ENCODE results near the gene PLEKHA6. TPM values are rescaled to one million over a fixed set of nuclear protein-coding genes. Genes with fewer than 3 reads are reported as not detected.

PLEKHA6 gene
- total and polyA plus RNA-seq, 10 donors, result 0.47 to 6.5 (median 2.7) TPM

GRCh38 chr1:204171751-204172178, 188.0 kb downstream of the PLEKHA6 start:
- TF ChIP-seq POLR2AphosphoS5 (IDR thresholded peaks at IDR 0.05) (no peak), CTCF (IDR thresholded peaks at IDR 0.05 in 8 of 11, conservative IDR thresholded peaks at IDR 0.05 in 3 of 11) (no peak)
- no peaks in the 10 kb centered on the region for H3K36me3 ChIP-seq
- no peaks in the 10 kb centered on the region for H3K4me1 ChIP-seq
- H3K4me3 ChIP-seq, result no peak overlapping the region
- peaks cover 0 to 17% (median 0%) of the 10 kb centered on the region in 7 donors for H3K27me3 ChIP-seq (replicated peaks in 1 of 7)
- H3K27ac ChIP-seq, result no peak overlapping the region
- peaks cover 4 to 59% (median 41%) of the 10 kb centered on the region in 8 donors for H3K9me3 ChIP-seq
- intact Hi-C loops (cut with DNase I; ENCODE audit: low total_unique reads), result no loop called here
- DNase-seq, result no peak
- WGBS, 5 donors, result 36 to 64% (median 45%) methylated on average over 4 of the region's 4 CpGs

- H3K4me3 ChIP-seq, result no peak overlapping the region
- TF ChIP-seq POLR2A (IDR thresholded peaks at IDR 0.05) (no peak), POLR2AphosphoS5 (IDR thresholded peaks at IDR 0.05) (no peak), CTCF (IDR thresholded peaks at IDR 0.05 in 8 of 11, conservative IDR thresholded peaks at IDR 0.05 in 3 of 11) (no peak)
- peak; percentile 11 for DNase-seq
- WGBS, 5 donors, result 63 to 95% (median 79%) methylated on average over 3 of the region's 3 CpGs
- intact Hi-C loops (cut with DNase I; ENCODE audit: low total_unique reads), result no loop called here
- H3K4me1 ChIP-seq, result no peaks in the 10 kb centered on the region
- H3K9me3 ChIP-seq, result peaks cover 4 to 59% (median 41%) of the 10 kb centered on the region in 8 donors
- H3K36me3 ChIP-seq, result no peaks in the 10 kb centered on the region
- H3K27ac ChIP-seq, result no peak overlapping the region
- peaks cover 0 to 21% (median 0%) of the 10 kb centered on the region in 7 donors for H3K27me3 ChIP-seq (replicated peaks in 1 of 7)
These were observed 189.1 kb downstream of the PLEKHA6 start for GRCh38 chr1:204170494-204171155.

- Histone ChIP-seq H3K4me3 (no peak overlapping the region), H3K9me3 (peaks cover 4 to 59% (median 41%) of the 10 kb centered on the region in 8 donors), H3K27me3 (replicated peaks in 1 of 7) (peaks cover 0 to 17% (median 0%) of the 10 kb centered on the region in 7 donors), H3K27ac (no peak overlapping the region), H3K36me3 (no peaks in the 10 kb centered on the region), H3K4me1 (no peaks in the 10 kb centered on the region)
- TF ChIP-seq POLR2AphosphoS5 (IDR thresholded peaks at IDR 0.05), result no peak
- TF ChIP-seq POLR2A (IDR thresholded peaks at IDR 0.05), result no peak
- TF ChIP-seq CTCF (IDR thresholded peaks at IDR 0.05 in 8 of 11, conservative IDR thresholded peaks at IDR 0.05 in 3 of 11), result no peak
- WGBS, 5 donors, result 85 to 96% (median 91%) methylated on average over 4 of the region's 4 CpGs
- DNase-seq, result no peak
- intact Hi-C loops (cut with DNase I; ENCODE audit: low total_unique reads), result no loop called here
These were observed 189.9 kb downstream of the PLEKHA6 start for GRCh38 chr1:204169858-204170257.

Small RNA genes lying within 50 kb of the gene (small RNA-seq; reads per million reads assigned to genes)
- 0 reads per million in 4 donors for gene AL606489.2

Other genes with a start within 250 kb of the PLEKHA6 start
- gene ETNK2, start 207.9 kb downstream of the PLEKHA6 start, total RNA-seq, result 10 to 100 TPM in 2 of 7 donors, 1 to 10 TPM in 5; 4.4 to 20.8 (median 8.6) TPM
- 1 to 10 TPM; 1.9 to 3.8 (median 2.5) TPM for gene ETNK2, start 207.9 kb downstream of the PLEKHA6 start, polyA plus RNA-seq
- under 1 TPM in 1 of 7 donors, not detected in 6; 0.25 TPM for gene REN, start 193.6 kb downstream of the PLEKHA6 start, total RNA-seq
- gene REN, start 193.6 kb downstream of the PLEKHA6 start, polyA plus RNA-seq, result under 1 TPM in 1 of 3 donors, not detected in 2; 0.12 TPM
- not detected for gene KISS1, start 163.4 kb downstream of the PLEKHA6 start, total RNA-seq
- gene KISS1, start 163.4 kb downstream of the PLEKHA6 start, polyA plus RNA-seq, result not detected
- not detected for gene GOLT1A, start 145.9 kb downstream of the PLEKHA6 start, total RNA-seq
- gene GOLT1A, start 145.9 kb downstream of the PLEKHA6 start, polyA plus RNA-seq, result under 1 TPM in 2 of 3 donors, not detected in 1; 0.13 to 0.24 TPM
- 10 to 100 TPM; 46.3 to 73.1 (median 63.8) TPM for gene PPP1R15B, start 51.9 kb upstream of the PLEKHA6 start, total RNA-seq
- 10 to 100 TPM; 10.8 to 17.2 (median 12.5) TPM for gene PPP1R15B, start 51.9 kb upstream of the PLEKHA6 start, polyA plus RNA-seq
- gene PIK3C2B, start 134.9 kb upstream of the PLEKHA6 start, total RNA-seq, result 10 to 100 TPM; 45.8 to 72.2 (median 66.5) TPM
- gene PIK3C2B, start 134.9 kb upstream of the PLEKHA6 start, polyA plus RNA-seq, result 10 to 100 TPM in 2 of 3 donors, 1 to 10 TPM in 1; 9.5 to 22.4 (median 10.8) TPM
- gene MDM4, start 156.5 kb upstream of the PLEKHA6 start, total RNA-seq, result 100 to 1,000 TPM; 112 to 192 (median 163) TPM
- 10 to 100 TPM; 10.6 to 16.8 (median 13.8) TPM for gene MDM4, start 156.5 kb upstream of the PLEKHA6 start, polyA plus RNA-seq